Activated CD4-positive, alpha-beta T cell treated with anti-CD3 and anti-CD28 coated beads, Interleukin-2, amount 10 ng/mL, durations not matched to agents 24 days and 14 days (primary cell): ENCODE data around the gene AP1S1. TPM values are rescaled to one million over a fixed set of nuclear protein-coding genes. Genes with fewer than 3 reads are reported as not detected.
"Not testable (repeated sequence)": the region's sequence is repeated elsewhere in the genome, so short reads cannot be mapped to it uniquely, and the experiment has no call there.

Source experiments
- DNase-seq: peaks from one replicate; pipeline ENCODE4 v3.0.0; 2022
- H3K27ac Mint-ChIP-seq: one replicate; pipeline ENCODE4 v1.8.0; 2022; ENCODE audit warnings: mild to moderate bottlenecking, mixed read lengths
- H3K27me3 Mint-ChIP-seq: one replicate; pipeline ENCODE4 v1.8.0; 2022; ENCODE audit warnings: mixed read lengths
- H3K36me3 Mint-ChIP-seq: one replicate; pipeline ENCODE4 v1.8.0; 2022; ENCODE audit warnings: low read depth, mild to moderate bottlenecking, mixed read lengths
- H3K4me1 Mint-ChIP-seq: one replicate; pipeline ENCODE4 v1.8.0; 2021; ENCODE audit warnings: mixed read lengths
- H3K4me3 Mint-ChIP-seq: one replicate; pipeline ENCODE4 v1.8.0; 2022; ENCODE audit warnings: mild to moderate bottlenecking, moderate library complexity, mixed read lengths
- H3K9me3 Mint-ChIP-seq: one replicate; pipeline ENCODE4 v1.8.0; 2021; ENCODE audit warnings: mixed read lengths
- intact Hi-C: fragments of 100-400 bp; cut with micrococcal nuclease; formaldehyde crosslinking; loops from one replicate; pipeline ENCODE4 v1.15.1; 2023
- total RNA-seq: library from RNA; stranded (reverse); gene quantifications from 2 replicates; pipeline ENCODE4 v1.2.3, GENCODE V29; 2022

The AP1S1 gene
- total RNA-seq, 1 donor from 2014 or later: 49.2 TPM

- peak overlapping the region; percentile 41 for H3K4me3 Mint-ChIP-seq
- H3K27me3 Mint-ChIP-seq: peaks cover 84% of the 10 kb centered on the region
- H3K27ac Mint-ChIP-seq: no peak overlapping the region
- intact Hi-C loops: loop anchor here (1.0 to 10.0 kb wide), 2 partner anchors 9 to 130 kb away; partner anchors contain the start of gene VGF
- H3K9me3 Mint-ChIP-seq: no peaks in the 10 kb centered on the region
- H3K4me1 Mint-ChIP-seq: peaks cover 32% of the 10 kb centered on the region
- no peak for DNase-seq
- H3K36me3 Mint-ChIP-seq: no peaks in the 10 kb centered on the region
Observed at GRCh38 chr7:101174322-101174854, 20.1 kb downstream of the AP1S1 start.

GRCh38 chr7:101175664-101176063, 21.4 kb downstream of the AP1S1 start:
- no peaks in the 10 kb centered on the region for H3K9me3 Mint-ChIP-seq
- no peak for DNase-seq
- no peak overlapping the region for H3K27ac Mint-ChIP-seq
- H3K4me1 Mint-ChIP-seq: peaks cover 25% of the 10 kb centered on the region
- intact Hi-C loops: loop anchor here (10.0 kb wide), 1 partner anchor 129 kb away; no protein-coding TSS in a partner anchor
- no peak overlapping the region for H3K4me3 Mint-ChIP-seq
- no peaks in the 10 kb centered on the region for H3K36me3 Mint-ChIP-seq
- peaks cover 79% of the 10 kb centered on the region for H3K27me3 Mint-ChIP-seq

- Mint-ChIP-seq H3K36me3 (no peaks in the 10 kb centered on the region), H3K4me3 (no peak overlapping the region)
- intact Hi-C loops: loop anchor here (10.0 kb wide), 1 partner anchor 127 kb away; no protein-coding TSS in a partner anchor
Observed at GRCh38 chr7:101177644-101178043, 23.4 kb downstream of the AP1S1 start.

GRCh38 chr7:101179117-101179516, 24.8 kb downstream of the AP1S1 start:
- Mint-ChIP-seq H3K9me3 (no peaks in the 10 kb centered on the region), H3K27ac (no peak overlapping the region), H3K4me3 (peak overlapping the region; percentile 23), H3K27me3 (peaks cover 69% of the 10 kb centered on the region), H3K36me3 (no peaks in the 10 kb centered on the region), H3K4me1 (peaks cover 8% of the 10 kb centered on the region)
- no peak for DNase-seq
- intact Hi-C loops: loop anchor here (10.0 kb wide), 1 partner anchor 126 kb away; no protein-coding TSS in a partner anchor

More at GRCh38 chr7:101177644-101178043, 23.4 kb downstream of the AP1S1 start:
- Mint-ChIP-seq H3K9me3 (no peaks in the 10 kb centered on the region), H3K27me3 (peaks cover 78% of the 10 kb centered on the region), H3K27ac (no peak overlapping the region), H3K4me1 (peaks cover 13% of the 10 kb centered on the region)
- no peak for DNase-seq

- intact Hi-C loops: loop anchor here (10.0 kb wide), 1 partner anchor 125 kb away; no protein-coding TSS in a partner anchor
- no peak for DNase-seq
- H3K4me3 Mint-ChIP-seq: no peak overlapping the region
- no peak overlapping the region for H3K27ac Mint-ChIP-seq
- H3K9me3 Mint-ChIP-seq: no peaks in the 10 kb centered on the region
- peaks cover 65% of the 10 kb centered on the region for H3K27me3 Mint-ChIP-seq
- H3K4me1 Mint-ChIP-seq: peaks cover 6% of the 10 kb centered on the region
- H3K36me3 Mint-ChIP-seq: no peaks in the 10 kb centered on the region
Observed at GRCh38 chr7:101179713-101180112, 25.4 kb downstream of the AP1S1 start.

GRCh38 chr7:101180130-101180755, 26.0 kb downstream of the AP1S1 start, which contains the start of gene NAT16:
Gene NAT16 (minus strand): TSS chr7:101180293. CDS start chr7:101174807, 5,486 bp downstream.
- H3K27ac Mint-ChIP-seq: no peak within 1 kb of the TSS
- DNase-seq: no peak
- H3K9me3 Mint-ChIP-seq: no peaks in the 10 kb centered on the region
- peak within 1 kb of the TSS; percentile 23 for H3K4me3 Mint-ChIP-seq
- peaks cover 64% of the 10 kb centered on the region for H3K27me3 Mint-ChIP-seq
- H3K4me1 Mint-ChIP-seq: peaks cover 6% of the 10 kb centered on the region
- intact Hi-C loops: no loop called here
- no peaks in the 10 kb centered on the region for H3K36me3 Mint-ChIP-seq

- no peak for DNase-seq
- H3K4me1 Mint-ChIP-seq: peaks cover 4% of the 10 kb centered on the region
- no peak overlapping the region for H3K27ac Mint-ChIP-seq
- intact Hi-C loops: no loop called here
- peaks cover 29% of the 10 kb centered on the region for H3K27me3 Mint-ChIP-seq
- H3K36me3 Mint-ChIP-seq: no peaks in the 10 kb centered on the region
- no peaks in the 10 kb centered on the region for H3K9me3 Mint-ChIP-seq
- H3K4me3 Mint-ChIP-seq: no peak overlapping the region
Observed at GRCh38 chr7:101185258-101185839, 31.1 kb downstream of the AP1S1 start.

GRCh38 chr7:101186194-101186593, 31.9 kb downstream of the AP1S1 start:
- Mint-ChIP-seq H3K36me3 (no peaks in the 10 kb centered on the region), H3K4me1 (no peaks in the 10 kb centered on the region), H3K4me3 (no peak overlapping the region), H3K27ac (no peak overlapping the region), H3K27me3 (peaks cover 22% of the 10 kb centered on the region), H3K9me3 (no peaks in the 10 kb centered on the region)
- intact Hi-C loops: no loop called here
- no peak for DNase-seq

GRCh38 chr7:101186844-101187428, 32.7 kb downstream of the AP1S1 start:
- H3K27ac Mint-ChIP-seq: no peak overlapping the region
- peaks cover 21% of the 10 kb centered on the region for H3K27me3 Mint-ChIP-seq
- H3K4me3 Mint-ChIP-seq: no peak overlapping the region
- H3K36me3 Mint-ChIP-seq: no peaks in the 10 kb centered on the region
- DNase-seq: no peak
- no peaks in the 10 kb centered on the region for H3K9me3 Mint-ChIP-seq
- intact Hi-C loops: no loop called here
- no peaks in the 10 kb centered on the region for H3K4me1 Mint-ChIP-seq

- no peak overlapping the region for H3K27ac Mint-ChIP-seq
- DNase-seq: no peak
- peaks cover 2% of the 10 kb centered on the region for H3K4me1 Mint-ChIP-seq
- peaks cover 14% of the 10 kb centered on the region for H3K27me3 Mint-ChIP-seq
- H3K4me3 Mint-ChIP-seq: no peak overlapping the region
- intact Hi-C loops: no loop called here
- H3K36me3 Mint-ChIP-seq: no peaks in the 10 kb centered on the region
- H3K9me3 Mint-ChIP-seq: no peaks in the 10 kb centered on the region
Observed at GRCh38 chr7:101189109-101189508, 34.8 kb downstream of the AP1S1 start.

- Mint-ChIP-seq H3K27ac (no peak overlapping the region), H3K9me3 (no peaks in the 10 kb centered on the region), H3K4me3 (no peak overlapping the region), H3K4me1 (peaks cover 3% of the 10 kb centered on the region), H3K36me3 (no peaks in the 10 kb centered on the region), H3K27me3 (peaks cover 14% of the 10 kb centered on the region)
- no peak for DNase-seq
- intact Hi-C loops: no loop called here
Observed at GRCh38 chr7:101195884-101196283, 41.6 kb downstream of the AP1S1 start.

- no peak overlapping the region for H3K27ac Mint-ChIP-seq
- no peak overlapping the region for H3K4me3 Mint-ChIP-seq
- intact Hi-C loops: no loop called here
- peaks cover 2% of the 10 kb centered on the region for H3K4me1 Mint-ChIP-seq
- H3K36me3 Mint-ChIP-seq: no peaks in the 10 kb centered on the region
- H3K27me3 Mint-ChIP-seq: peaks cover 23% of the 10 kb centered on the region
- DNase-seq: no peak
- H3K9me3 Mint-ChIP-seq: no peaks in the 10 kb centered on the region
Observed at GRCh38 chr7:101197991-101198390, 43.7 kb downstream of the AP1S1 start.

- H3K36me3 Mint-ChIP-seq: no peaks in the 10 kb centered on the region
- H3K4me1 Mint-ChIP-seq: peaks cover 2% of the 10 kb centered on the region
- DNase-seq: no peak
- no peak overlapping the region for H3K4me3 Mint-ChIP-seq
- H3K27ac Mint-ChIP-seq: no peak overlapping the region
- no peaks in the 10 kb centered on the region for H3K9me3 Mint-ChIP-seq
- intact Hi-C loops: no loop called here
- peaks cover 26% of the 10 kb centered on the region for H3K27me3 Mint-ChIP-seq
Observed at GRCh38 chr7:101198476-101198875, 44.2 kb downstream of the AP1S1 start.

GRCh38 chr7:101199522-101199921, 45.2 kb downstream of the AP1S1 start:
- H3K4me1 Mint-ChIP-seq, DNase-seq, intact Hi-C loops, H3K27ac Mint-ChIP-seq, H3K9me3 Mint-ChIP-seq, H3K36me3 Mint-ChIP-seq, H3K4me3 Mint-ChIP-seq: not testable (repeated sequence)
- H3K27me3 Mint-ChIP-seq: peaks cover 31% of the 10 kb centered on the region
